HG03565 (cell line): ENCODE results near the gene RBM15.

Experiments
- ATAC-seq: cut with Tn5 transposase; IDR thresholded peaks from one replicate; pipeline ENCODE4 v1.9.1; 2021; ENCODE audit warnings: mild to moderate bottlenecking, moderate library complexity; ENCODE audit not compliant: unreplicated experiment

The RBM15 gene

GRCh38 chr1:110319332-110320167, 19.6 kb upstream of the RBM15 start:
- no peak for ATAC-seq

GRCh38 chr1:110320168-110320518, 19.0 kb upstream of the RBM15 start:
- no peak for ATAC-seq

GRCh38 chr1:110321045-110321444, 18.1 kb upstream of the RBM15 start:
- no peak for ATAC-seq

GRCh38 chr1:110321846-110322245, 17.3 kb upstream of the RBM15 start:
- no peak for ATAC-seq

- ATAC-seq: no peak
These were observed 14.5 kb upstream of the RBM15 start for GRCh38 chr1:110324667-110325066.

GRCh38 chr1:110326826-110327225, 12.4 kb upstream of the RBM15 start:
- ATAC-seq: no peak

GRCh38 chr1:110328274-110328673, 10.9 kb upstream of the RBM15 start:
- ATAC-seq: no peak

- ATAC-seq: no peak
These were observed 10.5 kb upstream of the RBM15 start for GRCh38 chr1:110328700-110329099.

- no peak for ATAC-seq
These were observed 3.9 kb upstream of the RBM15 start for GRCh38 chr1:110335265-110335664.

- no peak for ATAC-seq
These were observed 2.7 kb upstream of the RBM15 start for GRCh38 chr1:110336300-110337039.

- no peak for ATAC-seq
These were observed 1.4 kb upstream of the RBM15 start for GRCh38 chr1:110337704-110338308.

GRCh38 chr1:110338309-110338885, 780 bp upstream of the RBM15 start:
- peak; percentile 60 for ATAC-seq

- no peak for ATAC-seq
These were observed 430 bp downstream of the RBM15 start for GRCh38 chr1:110339407-110340206.

GRCh38 chr1:110340207-110340468, 961 bp downstream of the RBM15 start:
- no peak for ATAC-seq

- ATAC-seq: no peak
These were observed 2.1 kb downstream of the RBM15 start for GRCh38 chr1:110341146-110341871.

GRCh38 chr1:110341872-110342331, 2.7 kb downstream of the RBM15 start:
- ATAC-seq: no peak

GRCh38 chr1:110343249-110343648, 4.1 kb downstream of the RBM15 start:
- ATAC-seq: no peak

- no peak for ATAC-seq
These were observed 5.0 kb downstream of the RBM15 start for GRCh38 chr1:110344152-110344551.

GRCh38 chr1:110345480-110345879, 6.3 kb downstream of the RBM15 start:
- ATAC-seq: no peak

GRCh38 chr1:110346690-110347089, 7.5 kb downstream of the RBM15 start:
- no peak for ATAC-seq
